ENCODE data around the gene RAB43. TPM values are rescaled to one million over a fixed set of nuclear protein-coding genes. Genes with fewer than 3 reads are reported as not detected.
A peak's percentile ranks its signal among the peaks of the same experiment; 100 is the strongest.
"Not testable (repeated sequence)": the region's sequence is repeated elsewhere in the genome, so short reads cannot be mapped to it uniquely, and the experiment has no call there.

The RAB43 gene
- 10 to 100 TPM in 3 of 4 donors, 1 to 10 TPM in 1; 9.1 to 18.7 (median 11.3) TPM for total RNA-seq

- Histone ChIP-seq H3K4me1 (peaks cover 0 to 40% (median 13%) of the 10 kb centered on the region in 4 donors), H3K36me3 (peaks cover 0 to 4% (median 0%) of the 10 kb centered on the region in 3 donors), H3K27ac (peak within 1 kb of the TSS; percentile 85 to 98 (median 94)), H3K27me3 (no peaks in the 10 kb centered on the region), H3K4me3 (peak within 1 kb of the TSS; percentile 65 to 95 (median 89)), H3K9me3 (no peaks in the 10 kb centered on the region)
- TF ChIP-seq CTCF (IDR thresholded peaks at IDR 0.05) (no peak), POLR2A (IDR thresholded peaks at IDR 0.05) (no peak)
- DNase-seq = peak; percentile 89 to 94 (median 94)
Observed at GRCh38 chr3:129121792-129122411, at the start of gene RAB43. TSS of gene RAB43 (minus strand) at chr3:129121804. CDS start at chr3:129121489, 315 bp downstream.

- Histone ChIP-seq H3K27ac (no peak overlapping the region), H3K27me3 (no peaks in the 10 kb centered on the region), H3K4me1 (peaks cover 3 to 6% (median 4%) of the 10 kb centered on the region in 4 donors), H3K9me3 (no peaks in the 10 kb centered on the region), H3K4me3 (no peak overlapping the region), H3K36me3 (peaks cover 0 to 64% (median 0%) of the 10 kb centered on the region in 3 donors)
- TF ChIP-seq CTCF (IDR thresholded peaks at IDR 0.05) (no peak), POLR2A (IDR thresholded peaks at IDR 0.05) (no peak)
- no peak for DNase-seq
Observed at GRCh38 chr3:129166579-129167332, 45.2 kb upstream of the RAB43 start.

- not testable (repeated sequence) for H3K27me3 ChIP-seq, H3K9me3 ChIP-seq, H3K4me1 ChIP-seq, H3K27ac ChIP-seq, DNase-seq, H3K4me3 ChIP-seq
- peaks cover 0 to 52% (median 0%) of the 10 kb centered on the region in 3 donors for H3K36me3 ChIP-seq
Observed at GRCh38 chr3:129165594-129165993, 44.0 kb upstream of the RAB43 start.

GRCh38 chr3:129164500-129164899 is 42.9 kb upstream of the RAB43 start:
- no peak for DNase-seq
- no peak overlapping the region for H3K4me3 ChIP-seq
- TF ChIP-seq POLR2A (IDR thresholded peaks at IDR 0.05) = no peak
- TF ChIP-seq CTCF (IDR thresholded peaks at IDR 0.05) = no peak
- no peak overlapping the region for H3K27ac ChIP-seq
- no peaks in the 10 kb centered on the region for H3K9me3 ChIP-seq
- no peaks in the 10 kb centered on the region for H3K27me3 ChIP-seq
- H3K4me1 ChIP-seq = peaks cover 3 to 12% (median 6%) of the 10 kb centered on the region in 4 donors
- H3K36me3 ChIP-seq = peaks cover 0 to 41% (median 0%) of the 10 kb centered on the region in 3 donors

- no peak overlapping the region for H3K27ac ChIP-seq
- no peaks in the 10 kb centered on the region for H3K9me3 ChIP-seq
- no peaks in the 10 kb centered on the region for H3K27me3 ChIP-seq
- TF ChIP-seq CTCF (IDR thresholded peaks at IDR 0.05) (peak in 3 of 6 experiments; percentile 23 to 30 (median 26)), POLR2A (IDR thresholded peaks at IDR 0.05) (no peak)
- H3K4me1 ChIP-seq = peaks cover 3 to 15% (median 7%) of the 10 kb centered on the region in 4 donors
- peaks cover 0 to 38% (median 0%) of the 10 kb centered on the region in 3 donors for H3K36me3 ChIP-seq
- no peak for DNase-seq
- H3K4me3 ChIP-seq = no peak overlapping the region
Observed at GRCh38 chr3:129162729-129163579, 41.4 kb upstream of the RAB43 start.
